ENCODE data around the gene EPB41L2.

DNA sequence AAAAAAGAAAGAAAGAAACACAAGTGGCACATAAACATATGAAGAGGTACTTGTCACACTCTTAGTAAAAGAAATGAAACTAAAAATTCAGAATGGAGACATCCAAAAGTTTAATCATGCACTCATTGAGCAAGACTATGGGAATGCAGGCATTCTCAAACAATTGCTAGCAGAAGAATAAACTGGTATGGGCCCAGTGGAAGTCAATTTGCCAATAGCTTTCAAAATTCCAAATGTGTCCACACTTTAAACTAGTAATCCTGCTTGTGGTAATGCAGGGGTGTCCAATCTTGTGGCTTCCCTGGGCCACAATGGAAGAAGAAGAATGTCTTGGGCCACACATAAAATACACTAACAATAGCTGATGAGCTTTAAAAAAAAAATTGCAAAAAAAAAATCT lies 97.4 kb downstream of the EPB41L2 start:
- TF ChIP-seq SP1 (CRISPR knock-in tag; conservative IDR thresholded peaks at IDR 0.05) = no peak
- no peak for TF ChIP-seq RORB (CRISPR knock-in tag; IDR thresholded peaks at IDR 0.05)
- TF ChIP-seq, protein P1, sequence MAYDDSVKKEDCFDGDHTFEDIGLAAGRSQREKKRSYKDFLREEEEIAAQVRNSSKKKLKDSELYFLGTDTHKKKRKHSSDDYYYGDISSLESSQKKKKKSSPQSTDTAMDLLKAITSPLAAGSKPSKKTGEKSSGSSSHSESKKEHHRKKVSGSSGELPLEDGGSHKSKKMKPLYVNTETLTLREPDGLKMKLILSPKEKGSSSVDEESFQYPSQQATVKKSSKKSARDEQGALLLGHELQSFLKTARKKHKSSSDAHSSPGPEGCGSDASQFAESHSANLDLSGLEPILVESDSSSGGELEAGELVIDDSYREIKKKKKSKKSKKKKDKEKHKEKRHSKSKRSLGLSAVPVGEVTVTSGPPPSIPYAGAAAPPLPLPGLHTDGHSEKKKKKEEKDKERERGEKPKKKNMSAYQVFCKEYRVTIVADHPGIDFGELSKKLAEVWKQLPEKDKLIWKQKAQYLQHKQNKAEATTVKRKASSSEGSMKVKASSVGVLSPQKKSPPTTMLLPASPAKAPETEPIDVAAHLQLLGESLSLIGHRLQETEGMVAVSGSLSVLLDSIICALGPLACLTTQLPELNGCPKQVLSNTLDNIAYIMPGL (CRISPR knock-in tag; IDR thresholded peaks at IDR 0.05) = no peak
